Ascending aorta (tissue), 2 donors: ENCODE data around the gene ANO7. TPM values are rescaled to one million over a fixed set of nuclear protein-coding genes. Genes with fewer than 3 reads are reported as not detected.

Experiments used
- DNase-seq, 2 donors: peaks; one replicate each; pipeline ENCODE4 v3.0.0-alpha.2; 2019; ENCODE audit warnings: low spot score in 2 of 2
- H3K27ac ChIP-seq, 2 donors: fragments of 200-600 bp; sonication (generic); one replicate each; pipeline ENCODE4 v1.5.1; 2016 to 2017; ENCODE audit warnings: mild to moderate bottlenecking in 1 of 2
- H3K27me3 ChIP-seq: fragments of 200-600 bp; sonication (generic); one replicate; pipeline ENCODE4 v1.5.1; 2017
- H3K36me3 ChIP-seq, 2 donors: fragments of 200-600 bp; sonication (generic); one replicate each; pipeline ENCODE4 v1.5.1; 2016
- H3K4me1 ChIP-seq, 2 donors: fragments of 200-600 bp; sonication (generic); one replicate each; pipeline ENCODE4 v1.5.1; 2016 to 2017; ENCODE audit warnings: mild to moderate bottlenecking in 1 of 2
- H3K4me3 ChIP-seq, 2 donors: fragments of 200-600 bp; sonication (generic); one replicate each; pipeline ENCODE4 v1.5.1; 2016 to 2017; ENCODE audit warnings: mild to moderate bottlenecking in 1 of 2
- H3K9me3 ChIP-seq, 2 donors: fragments of 200-600 bp; sonication (generic); one replicate each; pipeline ENCODE4 v1.5.1; 2016
- CTCF ChIP-seq, 3 experiments: fragments of 200-600 bp in 2 of 3; fragments of 450-650 bp in 1 of 3; sonication (generic) in 2 of 3; IDR thresholded peaks; one replicate each; pipeline ENCODE4 v1.5.1; 2016 to 2019; ENCODE audit warnings: antibody characterized with exemption in 3 of 3, mild to moderate bottlenecking in 1 of 3, moderate library complexity in 1 of 3
- intact Hi-C: fragments of 100-400 bp; cut with DNase I; formaldehyde crosslinking; loops from one replicate; pipeline ENCODE4 v1.15.1; 2023
- total RNA-seq: library from RNA; depleted of rRNA; stranded (reverse); fragments of >200 nt; gene quantifications from one replicate; pipeline ENCODE4 v1.1.0, GENCODE V29; 2016

Gene ANO7
- total RNA-seq, 1 donor from 2014 or later, result 0.43 TPM

DNA sequence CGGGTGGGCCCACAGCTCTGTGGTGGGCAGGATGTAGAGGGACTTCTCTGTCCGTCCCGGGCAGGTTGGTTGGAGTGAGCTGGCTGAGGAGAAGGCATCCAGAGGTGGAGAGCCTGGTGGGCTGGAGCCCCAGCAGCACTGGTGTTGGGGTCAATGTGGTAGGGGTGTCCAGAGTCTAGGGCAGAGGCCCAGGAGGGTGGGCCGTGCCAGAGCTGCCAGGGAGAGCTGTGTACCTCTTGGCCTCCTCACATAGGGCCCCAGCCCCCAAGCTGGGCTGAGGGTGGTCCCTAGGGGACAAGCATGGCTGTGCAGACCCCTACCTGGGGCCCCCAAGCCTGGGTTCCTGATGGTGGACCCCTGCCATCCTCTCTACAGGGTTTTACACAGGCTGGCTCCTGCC is 16.0 kb downstream of the ANO7 start:
- H3K27me3 ChIP-seq, result no peaks in the 10 kb centered on the region
- TF ChIP-seq CTCF (IDR thresholded peaks at IDR 0.05), result no peak
- no peak overlapping the region for H3K27ac ChIP-seq
- DNase-seq, result no peak
- no peak overlapping the region for H3K4me3 ChIP-seq
- H3K9me3 ChIP-seq, result no peaks in the 10 kb centered on the region
- H3K4me1 ChIP-seq, result no peaks in the 10 kb centered on the region
- no peaks in the 10 kb centered on the region for H3K36me3 ChIP-seq
- intact Hi-C loops, result no loop called here

DNA sequence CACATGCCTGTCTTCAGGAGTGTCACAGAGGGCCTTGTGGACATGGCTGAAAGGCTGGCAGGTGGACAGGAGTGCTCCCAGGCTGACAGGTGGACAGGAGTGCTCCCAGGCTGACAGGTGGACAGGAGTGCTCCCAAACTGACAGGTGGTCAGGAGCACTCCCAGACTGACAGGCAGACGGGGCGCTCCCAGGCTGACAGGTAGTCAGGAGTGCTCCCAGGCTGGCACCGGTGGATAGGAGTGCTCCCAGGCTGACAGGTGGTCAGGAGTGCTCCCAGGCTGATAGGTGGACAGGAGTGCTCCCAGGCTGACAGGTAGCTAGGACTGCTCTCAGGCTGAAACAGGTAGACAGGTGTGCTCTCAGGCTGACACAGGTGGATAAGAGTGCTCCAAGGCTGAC is 16.6 kb downstream of the ANO7 start:
- no peak for TF ChIP-seq CTCF (IDR thresholded peaks at IDR 0.05)
- intact Hi-C loops, result no loop called here

GRCh38 chr2:241207151-241207550 is 18.7 kb downstream of the ANO7 start:
- DNase-seq, result no peak
- H3K4me3 ChIP-seq, result no peak overlapping the region
- H3K4me1 ChIP-seq, result no peaks in the 10 kb centered on the region
- no peaks in the 10 kb centered on the region for H3K9me3 ChIP-seq
- H3K36me3 ChIP-seq, result no peaks in the 10 kb centered on the region
- no peaks in the 10 kb centered on the region for H3K27me3 ChIP-seq
- intact Hi-C loops, result no loop called here
- no peak for TF ChIP-seq CTCF (IDR thresholded peaks at IDR 0.05)
- no peak overlapping the region for H3K27ac ChIP-seq

More for the DNA sequence above, 16.6 kb downstream of the ANO7 start:
- Histone ChIP-seq H3K36me3 (no peaks in the 10 kb centered on the region), H3K4me1 (no peaks in the 10 kb centered on the region), H3K27me3 (no peaks in the 10 kb centered on the region), H3K27ac (no peak overlapping the region), H3K4me3 (no peak overlapping the region), H3K9me3 (no peaks in the 10 kb centered on the region)
- DNase-seq, result no peak

- H3K4me1 ChIP-seq, result no peaks in the 10 kb centered on the region
- TF ChIP-seq CTCF (IDR thresholded peaks at IDR 0.05), result no peak
- H3K9me3 ChIP-seq, result no peaks in the 10 kb centered on the region
- no peak for DNase-seq
- no peak overlapping the region for H3K27ac ChIP-seq
- intact Hi-C loops, result no loop called here
- H3K4me3 ChIP-seq, result no peak overlapping the region
- no peaks in the 10 kb centered on the region for H3K27me3 ChIP-seq
- no peaks in the 10 kb centered on the region for H3K36me3 ChIP-seq
These were observed 19.2 kb downstream of the ANO7 start for GRCh38 chr2:241207641-241208040.

- TF ChIP-seq CTCF (IDR thresholded peaks at IDR 0.05), result no peak
- Histone ChIP-seq H3K36me3 (no peaks in the 10 kb centered on the region), H3K27ac (no peak overlapping the region), H3K27me3 (no peaks in the 10 kb centered on the region), H3K4me1 (no peaks in the 10 kb centered on the region), H3K4me3 (no peak overlapping the region), H3K9me3 (no peaks in the 10 kb centered on the region)
- no peak for DNase-seq
- intact Hi-C loops, result no loop called here
These were observed 19.6 kb downstream of the ANO7 start for GRCh38 chr2:241208058-241208457.

GRCh38 chr2:241209271-241209670 is 20.8 kb downstream of the ANO7 start:
- no peak for TF ChIP-seq CTCF (IDR thresholded peaks at IDR 0.05)
- H3K4me1 ChIP-seq, result no peaks in the 10 kb centered on the region
- H3K27me3 ChIP-seq, result no peaks in the 10 kb centered on the region
- no peaks in the 10 kb centered on the region for H3K9me3 ChIP-seq
- no peak overlapping the region for H3K27ac ChIP-seq
- no peaks in the 10 kb centered on the region for H3K36me3 ChIP-seq
- no peak overlapping the region for H3K4me3 ChIP-seq
- intact Hi-C loops, result no loop called here
- no peak for DNase-seq
